RPMI7951 (cell line): Measurements from ENCODE around the gene IGFBP5. TPM values are rescaled to one million over a fixed set of nuclear protein-coding genes. Genes with fewer than 3 reads are reported as not detected.

ENCODE experiments used
- DNase-seq: peaks from one replicate; pipeline ENCODE4 v3.0.0-alpha.2; 2012; ENCODE audit warnings: low read depth
- total RNA-seq: library from RNA; depleted of rRNA; stranded (reverse); fragments of >200 nt; shearing (Covaris generic); gene quantifications from 2 replicates; pipeline ENCODE4 v1.2.3, GENCODE V29; 2014

The IGFBP5 gene
- total RNA-seq, 1 experiment from 2014 or later = 25.0 TPM

DNA sequence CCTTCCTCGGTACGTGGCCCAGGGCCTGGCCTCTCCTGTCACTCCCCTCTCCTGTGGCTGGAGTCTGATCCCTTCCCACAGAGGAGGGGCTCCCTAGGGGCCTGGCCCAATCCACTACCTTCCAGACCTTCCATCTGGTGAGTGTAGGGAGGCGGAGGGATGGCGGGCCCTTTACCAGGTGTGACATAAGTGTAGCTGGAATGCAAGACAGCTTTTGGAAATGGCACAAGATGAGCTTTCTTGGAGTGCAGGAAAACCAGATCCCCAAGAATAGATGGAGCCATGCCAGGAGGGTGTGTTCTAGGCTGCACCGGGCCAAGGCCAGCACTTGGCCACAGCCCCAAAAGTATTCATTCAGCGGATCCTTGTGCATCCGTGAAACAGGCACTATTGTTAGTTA lies 30.1 kb downstream of the IGFBP5 start:
- DNase-seq = no peak

DNA sequence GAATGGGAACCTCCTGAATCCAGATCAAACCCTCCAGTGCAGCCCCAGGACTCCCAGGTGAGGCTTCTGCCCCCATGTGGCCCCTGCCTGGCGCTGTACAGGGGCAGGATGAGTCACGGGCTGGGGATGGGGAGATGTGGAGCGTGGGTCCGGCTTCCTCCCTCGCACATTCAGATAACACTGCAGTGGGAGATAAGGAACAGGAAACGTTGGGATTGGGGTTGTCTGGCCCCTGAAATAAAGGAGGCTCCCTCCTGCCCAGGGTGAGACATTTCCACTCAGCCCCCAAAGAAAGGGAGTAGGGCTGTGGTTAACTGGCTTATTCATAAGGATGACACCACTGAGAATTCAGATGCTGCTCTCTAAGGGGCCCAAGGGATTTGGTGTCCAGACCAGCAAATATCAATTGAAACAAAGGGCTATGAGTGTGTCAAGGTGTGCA lies 30.7 kb downstream of the IGFBP5 start:
- peak; percentile 37 for DNase-seq

DNA sequence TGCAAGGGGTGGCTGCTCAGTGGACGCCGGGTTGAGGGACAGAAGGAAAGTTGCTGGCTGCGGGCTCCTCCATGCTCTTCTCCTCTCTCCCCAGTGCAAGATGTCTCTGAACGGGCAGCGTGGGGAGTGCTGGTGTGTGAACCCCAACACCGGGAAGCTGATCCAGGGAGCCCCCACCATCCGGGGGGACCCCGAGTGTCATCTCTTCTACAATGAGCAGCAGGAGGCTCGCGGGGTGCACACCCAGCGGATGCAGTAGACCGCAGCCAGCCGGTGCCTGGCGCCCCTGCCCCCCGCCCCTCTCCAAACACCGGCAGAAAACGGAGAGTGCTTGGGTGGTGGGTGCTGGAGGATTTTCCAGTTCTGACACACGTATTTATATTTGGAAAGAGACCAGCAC lies 31.5 kb downstream of the IGFBP5 start:
- no peak for DNase-seq

DNA sequence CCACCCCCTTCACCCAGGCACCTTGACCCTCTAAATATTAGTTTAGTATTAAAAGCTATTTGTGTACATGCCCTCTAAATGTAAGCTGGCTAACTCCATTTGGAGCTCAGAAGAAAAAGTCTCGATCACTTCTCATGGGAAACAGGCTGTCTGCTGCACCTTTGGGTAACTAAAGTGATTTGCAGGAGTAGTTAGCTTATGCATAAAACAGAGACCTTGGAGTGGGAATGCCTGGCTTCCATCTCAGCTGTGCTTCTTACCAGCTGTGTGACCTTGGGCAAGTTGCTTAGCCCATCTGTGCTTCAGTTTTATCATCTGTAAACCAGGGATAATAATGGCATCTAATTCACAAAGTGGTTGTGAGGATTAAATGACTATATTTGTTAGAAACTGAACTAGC lies 32.2 kb downstream of the IGFBP5 start:
- DNase-seq = no peak

DNA sequence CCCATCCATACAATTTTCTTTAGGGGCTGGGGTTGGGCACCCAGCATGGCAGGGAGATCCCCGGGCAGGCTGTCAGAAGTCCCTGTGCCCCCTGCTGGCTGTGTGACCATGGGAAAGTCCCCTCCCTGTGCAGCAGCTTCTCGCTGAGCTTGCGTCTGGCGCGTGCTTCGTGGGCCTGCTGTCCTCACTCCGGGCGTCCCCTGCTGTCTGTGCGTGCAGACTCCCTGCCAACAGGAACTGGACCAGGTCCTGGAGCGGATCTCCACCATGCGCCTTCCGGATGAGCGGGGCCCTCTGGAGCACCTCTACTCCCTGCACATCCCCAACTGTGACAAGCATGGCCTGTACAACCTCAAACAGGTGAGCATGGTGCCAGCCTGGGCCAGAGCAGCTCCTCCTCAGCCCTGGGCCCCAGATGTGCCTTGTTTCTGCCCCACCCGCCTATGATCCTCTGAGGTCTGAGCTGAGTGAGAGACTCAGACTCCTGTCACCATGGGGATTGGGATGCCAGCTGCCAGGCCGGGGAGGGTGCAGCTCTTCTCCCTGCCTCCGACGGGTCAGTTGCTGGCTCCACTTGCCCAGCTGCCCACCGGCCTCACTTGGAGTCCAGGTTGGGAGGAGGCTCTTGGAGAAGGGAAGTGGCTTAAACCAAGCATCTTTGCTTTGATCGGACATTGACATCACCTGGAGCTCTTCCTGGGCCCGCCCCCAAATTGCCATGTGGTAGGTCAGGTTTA lies 33.5 kb downstream of the IGFBP5 start:
- DNase-seq = no peak

DNA sequence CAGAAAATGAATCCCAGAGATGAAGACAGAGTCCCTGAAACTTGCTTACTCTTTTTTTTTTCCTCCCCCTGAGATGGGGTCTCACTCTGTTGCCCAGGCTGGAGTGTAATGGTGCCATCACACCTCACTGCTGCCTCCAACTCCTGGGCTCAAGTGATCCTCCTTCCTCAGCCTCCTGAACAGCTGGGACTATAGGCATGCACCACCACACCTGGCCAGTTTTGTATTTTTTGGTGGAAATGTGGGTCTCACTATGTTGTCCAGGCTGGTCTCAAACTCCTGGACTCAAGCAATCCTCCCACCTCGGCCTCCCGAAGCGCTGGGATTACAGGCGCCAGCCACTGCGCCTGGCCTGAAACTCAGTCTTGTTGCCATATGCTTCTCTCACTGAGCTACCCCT lies 34.3 kb downstream of the IGFBP5 start:
- no peak for DNase-seq

DNA sequence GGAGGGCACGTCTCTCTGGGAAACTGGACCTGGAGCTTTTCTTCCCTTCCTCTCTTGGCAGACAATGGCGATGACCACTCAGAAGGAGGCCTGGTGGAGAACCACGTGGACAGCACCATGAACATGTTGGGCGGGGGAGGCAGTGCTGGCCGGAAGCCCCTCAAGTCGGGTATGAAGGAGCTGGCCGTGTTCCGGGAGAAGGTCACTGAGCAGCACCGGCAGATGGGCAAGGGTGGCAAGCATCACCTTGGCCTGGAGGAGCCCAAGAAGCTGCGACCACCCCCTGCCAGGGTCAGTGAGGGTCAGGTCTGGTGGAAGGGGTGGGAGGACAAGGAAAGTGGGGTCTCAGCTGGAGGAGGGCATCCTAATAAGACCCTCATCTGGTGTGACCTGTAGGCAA lies 34.9 kb downstream of the IGFBP5 start:
- DNase-seq = no peak

DNA sequence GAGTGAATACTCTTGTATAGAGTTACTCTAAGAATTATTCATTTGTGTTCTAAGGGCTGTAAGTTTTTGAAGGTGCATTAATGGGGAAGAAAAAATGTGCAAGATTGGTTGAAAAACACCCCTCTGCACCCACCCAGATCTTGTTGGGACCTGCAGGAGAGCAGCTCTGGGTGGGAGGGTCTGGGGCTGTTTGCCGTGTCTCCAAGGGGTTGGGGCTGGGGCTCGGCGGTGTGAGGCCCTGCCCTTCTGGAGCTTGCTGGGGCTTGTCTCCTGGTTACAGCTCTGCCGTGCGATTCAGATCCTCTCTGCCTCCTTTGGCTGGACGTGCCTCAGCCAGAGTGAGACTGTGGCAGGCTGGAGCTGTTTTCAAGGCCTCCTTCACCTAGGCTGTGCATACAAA lies 36.1 kb downstream of the IGFBP5 start:
- no peak for DNase-seq

DNA sequence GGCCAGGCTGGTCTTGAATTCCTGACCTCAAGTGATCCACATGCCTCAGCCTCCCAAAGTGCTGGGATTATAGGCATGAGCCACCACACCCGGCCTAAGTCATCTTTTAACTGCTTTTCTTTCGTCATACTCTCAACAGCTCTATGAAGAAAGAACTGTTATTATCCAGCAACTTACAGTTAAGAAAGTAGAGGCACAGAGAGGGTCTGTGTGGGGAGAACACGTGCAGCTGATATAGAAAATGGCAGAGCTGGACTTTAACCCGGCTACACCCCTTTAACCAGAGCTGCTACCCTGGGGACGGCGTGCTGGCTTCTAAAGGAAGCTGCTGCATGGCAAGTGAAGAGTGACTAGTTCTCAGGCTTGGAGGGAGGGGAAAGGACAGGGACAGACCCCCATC lies 36.6 kb downstream of the IGFBP5 start:
- DNase-seq = no peak

DNA sequence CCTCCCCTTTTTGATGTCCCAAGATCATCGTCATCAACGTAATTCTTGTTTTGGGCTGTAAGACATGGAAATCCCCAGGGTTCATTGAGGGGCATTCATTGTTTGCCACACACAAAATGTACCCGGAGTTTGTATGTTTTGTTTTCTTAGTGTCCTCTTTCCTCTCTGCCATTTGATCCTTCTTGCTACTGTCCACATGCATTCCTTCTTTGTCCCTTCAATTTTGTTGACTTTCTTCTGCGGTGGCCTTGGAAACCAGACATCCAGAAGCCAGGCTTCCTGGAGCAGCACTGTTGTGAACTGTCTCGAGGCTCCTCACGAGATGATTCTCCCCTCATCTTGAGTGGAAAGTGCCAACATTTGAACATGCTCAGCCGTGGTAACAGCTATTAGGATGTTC lies 37.4 kb downstream of the IGFBP5 start:
- no peak for DNase-seq

DNA sequence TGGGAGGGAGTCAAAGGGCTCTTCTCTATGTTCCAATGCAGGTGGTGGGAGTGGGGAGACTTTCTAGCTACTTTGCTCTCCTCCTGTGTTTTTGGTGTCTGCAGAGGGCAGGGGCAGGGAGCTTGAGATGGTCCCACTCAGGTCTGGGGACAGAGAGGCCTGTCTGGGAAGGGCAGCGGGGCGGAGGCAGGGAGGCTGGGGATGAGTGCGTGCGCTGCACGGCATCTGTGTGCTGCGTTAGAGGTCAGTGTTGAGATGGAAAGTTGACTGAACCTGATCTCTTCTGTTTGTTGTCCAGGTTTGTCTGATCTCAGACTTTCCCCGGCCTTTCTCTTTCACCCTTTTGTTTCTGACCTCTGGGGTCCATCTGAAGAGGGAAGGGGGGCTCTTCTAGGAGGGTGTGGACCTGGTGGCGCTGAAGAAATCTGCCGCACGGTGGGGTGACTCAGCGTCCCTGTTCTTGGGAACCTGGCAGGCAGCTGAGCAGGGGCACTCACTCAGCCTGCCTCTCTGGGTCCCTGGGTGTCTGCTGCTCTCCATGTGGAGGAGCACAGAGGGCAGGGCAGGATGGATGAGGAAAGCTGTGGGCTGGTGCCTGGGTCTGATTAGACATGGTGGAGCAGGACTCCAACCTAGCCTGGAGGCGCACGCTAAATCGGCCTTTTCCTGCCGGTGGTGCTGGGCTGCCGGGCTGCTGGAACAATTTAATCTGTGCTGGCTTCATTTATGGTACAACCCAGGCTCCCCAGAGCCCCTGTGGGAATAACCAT lies 38.1 kb downstream of the IGFBP5 start:
- DNase-seq = peak; percentile 82

DNA sequence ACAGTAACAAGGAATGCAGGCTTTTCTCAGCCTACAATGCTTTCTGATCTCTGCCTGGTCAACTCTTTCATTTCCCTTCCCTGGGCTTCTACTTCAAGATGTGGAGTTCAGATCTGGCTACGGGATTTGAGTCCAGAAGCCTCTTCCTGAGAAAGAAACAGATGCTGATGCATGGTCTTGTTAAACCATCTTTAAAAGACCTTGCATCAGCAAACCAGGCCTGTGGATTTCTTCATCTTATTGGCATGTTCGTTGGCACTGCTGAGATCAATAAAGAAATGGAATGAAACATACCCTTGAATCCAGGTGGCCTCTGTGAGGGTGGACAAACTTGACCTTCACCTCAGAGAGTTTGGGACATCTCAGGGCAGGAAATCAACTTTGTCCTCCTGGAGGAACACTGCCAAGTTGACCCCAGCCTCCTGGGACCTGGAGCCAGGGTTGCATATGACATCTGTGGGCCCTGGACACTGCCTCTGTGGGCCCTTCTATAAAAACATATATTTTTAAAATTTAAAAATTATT lies 40.8 kb downstream of the IGFBP5 start:
- no peak for DNase-seq

DNA sequence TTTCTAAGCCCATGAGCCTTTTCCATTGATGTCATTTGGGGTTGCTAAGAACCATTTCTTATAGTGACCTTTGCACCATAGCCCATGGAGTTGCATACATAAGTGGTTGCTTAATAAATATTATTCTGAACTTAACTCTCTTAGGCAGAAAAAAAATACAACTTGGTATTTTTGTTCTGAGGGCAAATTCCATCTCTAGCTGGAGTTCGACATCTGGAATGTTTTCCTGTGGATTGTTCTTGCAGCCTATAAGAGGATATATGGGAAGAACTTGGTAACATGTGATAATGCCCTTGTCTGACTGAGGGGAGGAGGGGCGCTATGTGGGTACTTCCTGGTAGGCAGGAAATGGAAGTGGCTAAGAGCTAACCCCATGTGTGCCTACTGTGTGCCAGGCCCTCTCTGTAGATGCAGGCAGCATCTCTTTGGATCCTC lies 41.4 kb downstream of the IGFBP5 start:
- no peak for DNase-seq

DNA sequence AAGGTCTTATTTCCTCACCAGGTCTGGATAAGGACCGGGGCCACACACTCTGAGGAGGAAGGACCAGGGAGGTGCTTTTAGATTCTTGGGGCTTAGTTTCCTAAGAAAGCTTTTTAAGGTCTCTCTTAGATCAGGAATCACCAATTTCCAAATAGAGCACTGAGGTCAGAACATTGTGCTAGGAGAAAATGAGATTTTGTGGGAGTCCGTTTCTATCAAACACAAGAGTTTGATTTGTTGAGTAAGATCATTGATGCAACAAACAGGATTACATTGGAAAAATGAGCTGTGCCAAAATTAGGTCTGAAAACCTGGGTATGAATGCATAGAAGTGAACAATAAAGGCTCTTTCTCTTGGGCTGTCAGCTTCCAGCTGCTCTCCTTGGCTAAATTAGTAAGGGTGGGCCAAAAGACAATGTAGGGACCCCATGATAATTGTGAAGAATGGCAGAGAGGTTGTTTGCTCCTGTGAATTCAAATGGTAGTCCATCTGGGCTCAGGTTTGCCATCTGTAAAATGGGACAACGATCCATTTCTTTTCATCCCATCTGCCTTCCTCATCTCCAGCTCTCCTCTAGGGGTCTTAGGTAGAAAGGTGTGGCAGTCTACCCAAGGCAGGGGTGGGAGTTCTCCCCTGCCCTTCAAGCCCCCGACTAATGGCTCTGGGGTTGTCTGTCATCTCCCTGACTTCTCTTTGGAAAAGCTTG lies 42.1 kb downstream of the IGFBP5 start:
- no peak for DNase-seq

DNA sequence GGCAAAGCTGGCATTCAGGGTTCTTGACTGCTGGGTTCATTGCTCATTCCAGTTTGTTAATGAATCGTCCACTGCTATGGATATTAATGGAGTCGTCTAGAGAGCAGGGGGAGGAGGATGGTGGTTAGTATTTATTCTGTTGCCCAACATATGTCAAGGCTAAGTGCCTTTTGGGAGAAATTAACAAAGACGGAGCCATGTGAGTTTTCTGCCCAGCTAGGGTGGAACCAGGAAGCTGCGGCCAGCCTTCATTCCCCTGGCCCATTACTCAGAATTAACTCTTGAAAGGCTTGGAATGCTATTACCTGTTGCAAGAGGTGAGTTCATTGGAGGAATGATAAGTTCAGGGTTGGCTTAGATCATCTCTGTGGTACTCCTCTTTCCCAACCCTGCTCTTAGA lies 42.8 kb downstream of the IGFBP5 start:
- DNase-seq = no peak

DNA sequence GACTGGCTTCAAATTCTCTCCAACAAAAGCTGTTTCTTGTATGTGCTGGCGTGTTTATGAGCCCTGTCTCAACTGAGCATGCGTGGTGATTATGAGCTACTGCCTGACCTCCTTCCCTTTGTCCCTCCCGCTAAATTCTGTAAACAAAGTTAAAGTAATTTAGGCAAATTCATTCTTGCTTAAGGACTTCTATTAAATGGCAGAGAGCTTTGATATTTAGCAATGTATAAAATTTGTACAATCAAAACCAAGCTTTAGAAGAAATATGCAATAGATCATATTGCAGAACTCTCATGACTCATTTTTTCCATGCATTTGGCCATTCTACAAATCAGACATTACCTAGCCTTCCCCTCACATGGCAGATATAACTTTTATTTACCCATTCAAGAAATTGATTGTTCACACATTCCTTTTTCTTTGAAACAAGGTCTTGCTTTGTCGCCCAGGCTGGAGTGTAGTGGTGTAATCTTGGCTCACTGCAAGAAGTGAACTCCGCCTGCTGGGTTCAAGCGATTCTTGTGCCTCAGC lies 43.9 kb downstream of the IGFBP5 start:
- DNase-seq = no peak

DNA sequence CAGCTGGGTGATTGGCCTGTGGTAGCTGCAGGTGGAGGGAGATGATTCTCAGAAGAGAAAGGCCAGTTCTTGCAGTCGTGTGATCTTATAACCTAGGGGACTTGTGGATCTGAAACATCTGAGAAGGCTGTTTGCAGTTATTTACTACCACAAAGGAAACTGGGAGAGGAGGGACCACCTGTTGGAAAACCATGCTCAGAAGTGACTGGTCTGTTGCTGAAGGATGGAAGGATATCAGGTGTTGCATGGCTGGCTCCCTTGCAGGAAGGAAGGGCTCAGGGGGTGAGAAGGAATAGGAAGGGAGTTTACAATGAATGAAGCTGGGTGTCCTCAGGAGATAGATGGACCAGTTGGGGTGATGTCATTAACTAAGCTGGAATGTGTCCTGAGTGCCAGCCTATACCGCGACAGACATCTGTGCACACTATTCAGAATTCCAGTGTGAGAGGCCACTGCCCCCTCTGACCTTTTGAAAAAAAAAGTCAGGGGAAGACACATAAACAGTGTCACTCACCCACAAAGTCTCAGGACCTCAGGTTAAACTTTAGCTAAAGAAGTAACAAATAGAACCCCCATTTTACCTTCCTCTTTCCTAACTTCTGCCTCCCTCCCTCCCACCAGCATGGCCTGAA lies 44.6 kb downstream of the IGFBP5 start:
- DNase-seq = no peak

DNA sequence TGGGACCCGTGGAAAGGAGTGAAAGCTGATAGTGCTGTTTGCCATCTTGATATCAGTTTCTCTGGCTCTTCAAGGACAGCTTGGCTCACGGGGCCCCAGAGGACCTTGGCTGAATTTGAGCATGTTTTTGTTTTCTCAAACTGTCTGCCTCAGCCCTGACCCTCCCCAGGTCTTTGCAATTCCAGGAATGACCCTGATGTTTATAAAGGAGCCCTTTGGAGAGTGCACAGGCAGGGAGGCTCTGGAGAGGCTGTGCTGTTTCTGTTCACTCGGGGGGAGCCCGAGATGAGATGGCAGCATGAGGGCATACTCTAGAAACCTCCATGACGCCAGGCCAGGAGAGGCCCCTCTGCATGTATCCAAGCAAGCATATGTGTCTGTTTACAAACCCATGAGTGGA lies 45.8 kb downstream of the IGFBP5 start:
- DNase-seq = no peak

DNA sequence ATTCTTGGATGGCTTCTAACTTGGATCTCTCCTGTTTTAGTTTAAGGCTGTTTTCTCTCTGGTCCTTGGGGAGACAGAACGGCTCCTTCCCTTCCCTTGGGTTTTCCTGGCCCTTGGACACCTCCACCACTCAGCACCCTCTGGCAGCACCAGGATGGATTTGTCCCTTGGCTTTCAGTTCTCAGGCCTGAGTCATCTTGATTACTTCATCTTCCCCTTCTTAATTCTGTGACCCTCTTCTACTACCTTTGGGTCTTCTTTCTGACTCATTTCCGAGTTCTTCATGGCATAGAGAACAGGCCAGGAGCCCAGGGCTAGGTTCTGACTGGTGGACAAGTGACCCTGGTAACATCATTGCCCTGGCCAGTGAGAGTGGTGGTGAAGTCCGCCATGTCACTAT lies 47.2 kb downstream of the IGFBP5 start:
- DNase-seq = peak; percentile 69

DNA sequence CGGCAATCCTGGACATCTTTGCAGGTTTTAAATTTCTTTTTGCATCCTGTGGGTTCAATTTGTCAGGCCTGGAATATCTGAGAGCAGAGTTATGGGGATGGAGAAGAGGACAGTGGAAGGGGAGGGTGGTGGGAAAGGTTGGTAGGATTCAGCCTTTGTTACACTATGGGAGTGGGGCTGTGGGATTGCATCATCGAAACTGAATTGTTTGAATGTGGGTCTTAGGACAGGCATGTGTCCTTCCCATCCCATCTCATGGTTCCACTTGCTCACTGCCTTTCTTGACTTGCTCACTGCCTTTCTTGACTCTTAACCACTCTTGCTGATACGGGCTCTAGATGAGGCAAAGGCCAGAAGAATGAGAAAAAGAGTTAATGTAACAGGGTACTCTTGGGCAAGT lies 49.2 kb downstream of the IGFBP5 start:
- DNase-seq = no peak

DNA sequence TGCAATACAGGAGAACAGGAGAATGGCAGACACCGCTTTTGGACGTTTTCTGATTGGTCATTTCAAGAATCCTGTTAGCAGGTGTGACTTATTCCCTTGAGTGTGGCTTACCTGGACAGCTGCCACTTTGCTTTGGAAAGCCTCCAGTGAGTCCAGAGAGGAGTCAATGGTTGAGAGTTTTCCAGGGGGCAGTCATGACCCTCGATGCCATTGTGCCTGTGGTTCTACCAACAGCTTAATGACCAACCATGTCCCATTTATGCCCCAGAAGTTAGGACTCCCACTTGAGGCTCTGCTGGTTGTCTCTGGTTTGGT lies 49.8 kb downstream of the IGFBP5 start:
- DNase-seq = no peak
